MCF 10A (cell line): Measurements from ENCODE around the gene JMJD6. TPM values are rescaled to one million over a fixed set of nuclear protein-coding genes. Genes with fewer than 3 reads are reported as not detected.
"Not testable (repeated sequence)": the region's sequence is repeated elsewhere in the genome, so short reads cannot be mapped to it uniquely, and the experiment has no call there.

Experiments used
- BruUV-seq: library from RNA; stranded (reverse); fragments of 400-500 nt; replicated peaks from 2 replicates; lab custom pipeline; 2021; lab: Mats Ljungman, UMichigan
- CTCF ChIA-PET: fragments of 300-600 bp; sonication (Branson Sonifier 250); formaldehyde crosslinking; extraction: SDS; loops from one replicate; lab custom pipeline; 2021; ENCODE audit warnings: antibody characterized with exemption, inconsistent platforms; lab: Yijun Ruan, JAX
- POLR2A ChIA-PET: fragments of 300-600, 350-650 bp; sonication (Branson Sonifier 250); formaldehyde crosslinking; extraction: SDS; loops from one replicate; lab custom pipeline; 2020; ENCODE audit warnings: antibody characterized with exemption, inconsistent platforms; lab: Yijun Ruan, JAX
- DNase-seq: peaks from one replicate; pipeline ENCODE4 v3.0.0-alpha.2; 2018; ENCODE audit not compliant: unreplicated experiment
- H3K27ac Mint-ChIP-seq: one replicate; pipeline ENCODE4 v1.8.0; 2022; ENCODE audit warnings: mild to moderate bottlenecking, low read depth, mixed read lengths; ENCODE audit not compliant: unreplicated experiment
- H3K27me3 Mint-ChIP-seq: one replicate; pipeline ENCODE4 v1.8.0; 2022; ENCODE audit warnings: mixed read lengths; ENCODE audit not compliant: insufficient read depth, unreplicated experiment
- H3K36me3 Mint-ChIP-seq: one replicate; pipeline ENCODE4 v1.8.0; 2022; ENCODE audit warnings: mild to moderate bottlenecking, moderate library complexity, mixed read lengths; ENCODE audit not compliant: insufficient read depth, unreplicated experiment
- H3K4me1 Mint-ChIP-seq: one replicate; pipeline ENCODE4 v1.8.0; 2022; ENCODE audit warnings: mixed read lengths; ENCODE audit not compliant: insufficient read depth, unreplicated experiment
- H3K4me3 Mint-ChIP-seq: one replicate; pipeline ENCODE4 v1.8.0; 2022; ENCODE audit warnings: mild to moderate bottlenecking, moderate library complexity, mixed read lengths; ENCODE audit not compliant: unreplicated experiment
- H3K9me3 Mint-ChIP-seq: one replicate; pipeline ENCODE4 v1.8.0; 2022; ENCODE audit warnings: mixed read lengths; ENCODE audit not compliant: unreplicated experiment
- intact Hi-C: fragments of 100-400 bp; cut with micrococcal nuclease; formaldehyde crosslinking; loops from 2 replicates; pipeline ENCODE4 v1.14.1; 2022
- total RNA-seq: library from RNA; stranded (reverse); gene quantifications from 2 replicates; pipeline ENCODE4 v1.2.3, GENCODE V29; 2022
- TF ChIP-seq, protein P1 (sequence below): fragments of 200-600 bp; IDR thresholded peaks from one replicate; pipeline ENCODE4 v1.8.0; 2022; ENCODE audit warnings: antibody characterized with exemption, mild to moderate bottlenecking; ENCODE audit not compliant: unreplicated experiment

JMJD6 gene
- total RNA-seq, 1 experiment from 2014 or later = 29.4 TPM

DNA sequence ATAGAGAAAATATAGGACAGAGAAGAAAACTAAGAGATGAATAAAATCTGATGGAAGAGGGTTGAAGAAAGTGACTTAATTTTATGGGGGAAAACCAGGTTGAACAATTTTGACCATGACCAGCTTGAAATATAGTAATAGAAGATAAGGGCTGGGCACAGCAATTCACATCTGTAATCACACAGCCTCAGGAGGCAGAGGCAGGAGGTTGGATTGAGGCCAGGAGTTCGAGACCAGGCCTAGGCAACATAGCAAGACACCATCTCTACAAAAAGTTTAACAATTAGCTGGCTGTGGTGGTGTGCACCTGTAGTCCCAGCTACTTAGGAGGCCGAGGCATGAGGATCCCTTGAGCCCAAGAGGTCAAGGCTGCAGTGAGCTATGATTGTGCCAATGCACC lies 24.3 kb downstream of the JMJD6 start:
- ChIA-PET CTCF (interaction anchor here (0.6 to 1.2 kb wide), 2 partner anchors 11 to 264 kb away, joined by 3 read pairs; no protein-coding TSS in a partner anchor), POLR2A (no interaction called here)
- Mint-ChIP-seq H3K9me3 (no peaks in the 10 kb centered on the region), H3K4me1 (peaks cover 10% of the 10 kb centered on the region), H3K36me3 (no peaks in the 10 kb centered on the region), H3K27me3 (no peaks in the 10 kb centered on the region), H3K4me3 (no peak overlapping the region), H3K27ac (no peak overlapping the region)
- intact Hi-C loops = no loop called here
- DNase-seq = no peak
- TF ChIP-seq, protein P1, sequence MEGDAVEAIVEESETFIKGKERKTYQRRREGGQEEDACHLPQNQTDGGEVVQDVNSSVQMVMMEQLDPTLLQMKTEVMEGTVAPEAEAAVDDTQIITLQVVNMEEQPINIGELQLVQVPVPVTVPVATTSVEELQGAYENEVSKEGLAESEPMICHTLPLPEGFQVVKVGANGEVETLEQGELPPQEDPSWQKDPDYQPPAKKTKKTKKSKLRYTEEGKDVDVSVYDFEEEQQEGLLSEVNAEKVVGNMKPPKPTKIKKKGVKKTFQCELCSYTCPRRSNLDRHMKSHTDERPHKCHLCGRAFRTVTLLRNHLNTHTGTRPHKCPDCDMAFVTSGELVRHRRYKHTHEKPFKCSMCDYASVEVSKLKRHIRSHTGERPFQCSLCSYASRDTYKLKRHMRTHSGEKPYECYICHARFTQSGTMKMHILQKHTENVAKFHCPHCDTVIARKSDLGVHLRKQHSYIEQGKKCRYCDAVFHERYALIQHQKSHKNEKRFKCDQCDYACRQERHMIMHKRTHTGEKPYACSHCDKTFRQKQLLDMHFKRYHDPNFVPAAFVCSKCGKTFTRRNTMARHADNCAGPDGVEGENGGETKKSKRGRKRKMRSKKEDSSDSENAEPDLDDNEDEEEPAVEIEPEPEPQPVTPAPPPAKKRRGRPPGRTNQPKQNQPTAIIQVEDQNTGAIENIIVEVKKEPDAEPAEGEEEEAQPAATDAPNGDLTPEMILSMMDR = no peak
- no TSS peak for BruUV-seq

DNA sequence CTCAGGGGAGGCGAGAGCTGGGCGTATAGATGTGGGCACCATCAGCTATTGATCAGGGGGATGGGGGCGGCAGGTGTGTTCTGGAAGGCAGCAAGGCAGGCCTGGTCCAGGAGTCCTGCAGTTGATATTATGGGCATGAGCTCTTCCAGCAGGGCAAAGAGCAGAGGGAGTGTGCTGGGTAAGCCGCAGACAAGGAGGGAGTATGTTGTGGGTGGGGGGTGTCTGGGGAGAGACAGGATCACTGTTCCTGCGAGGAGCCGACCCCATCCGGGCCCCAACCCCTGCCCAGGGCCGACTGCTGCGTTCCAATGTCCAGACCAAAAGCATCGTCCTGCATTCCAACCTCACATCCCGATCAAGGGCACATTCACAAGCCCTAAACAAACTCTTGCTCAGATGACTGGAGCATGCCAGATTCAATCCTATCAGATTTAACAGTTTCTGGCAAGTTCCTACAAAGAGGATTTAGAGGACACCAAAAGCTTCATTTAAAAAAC lies 24.9 kb downstream of the JMJD6 start:
- ChIA-PET CTCF (interaction anchor here (0.5 to 1.2 kb wide), 3 partner anchors 10 to 264 kb away, joined by 3 read pairs; no protein-coding TSS in a partner anchor), POLR2A (no interaction called here)
- BruUV-seq = no TSS peak
- Mint-ChIP-seq H3K36me3 (no peaks in the 10 kb centered on the region), H3K9me3 (no peaks in the 10 kb centered on the region), H3K4me3 (no peak overlapping the region), H3K27ac (no peak overlapping the region), H3K27me3 (no peaks in the 10 kb centered on the region), H3K4me1 (peaks cover 10% of the 10 kb centered on the region)
- no peak for DNase-seq
- intact Hi-C loops = no loop called here
- TF ChIP-seq, protein P1 = no peak

GRCh38 chr17:76700617-76701470 lies 25.6 kb downstream of the JMJD6 start:
- Mint-ChIP-seq H3K4me1 (peaks cover 10% of the 10 kb centered on the region), H3K36me3 (no peaks in the 10 kb centered on the region), H3K27ac (no peak overlapping the region), H3K9me3 (no peaks in the 10 kb centered on the region), H3K27me3 (no peaks in the 10 kb centered on the region), H3K4me3 (no peak overlapping the region)
- ChIA-PET CTCF (interaction anchor here (0.5 to 1.2 kb wide), 2 partner anchors 10 to 12 kb away, joined by 3 read pairs; no protein-coding TSS in a partner anchor), POLR2A (no interaction called here)
- no TSS peak for BruUV-seq
- DNase-seq = no peak
- TF ChIP-seq, protein P1 = no peak
- intact Hi-C loops = no loop called here

GRCh38 chr17:76700270-76700616 lies 26.2 kb downstream of the JMJD6 start:
- H3K4me3 Mint-ChIP-seq = no peak overlapping the region
- ChIA-PET CTCF (no interaction called here), POLR2A (no interaction called here)

GRCh38 chr17:76698466-76698977 lies 27.9 kb downstream of the JMJD6 start:
- DNase-seq, H3K36me3 Mint-ChIP-seq, H3K4me1 Mint-ChIP-seq, intact Hi-C loops, H3K27me3 Mint-ChIP-seq, H3K9me3 Mint-ChIP-seq, BruUV-seq, H3K4me3 Mint-ChIP-seq, H3K27ac Mint-ChIP-seq, CTCF ChIA-PET: not testable (repeated sequence)
- POLR2A ChIA-PET = interaction anchor here (0.7 kb wide), 1 partner anchor 27 kb away, joined by 4 read pairs; no protein-coding TSS in a partner anchor

More at GRCh38 chr17:76700270-76700616, 26.2 kb downstream of the JMJD6 start:
- intact Hi-C loops = no loop called here
- Mint-ChIP-seq H3K9me3 (no peaks in the 10 kb centered on the region), H3K27ac (no peak overlapping the region), H3K4me1 (peaks cover 10% of the 10 kb centered on the region), H3K36me3 (no peaks in the 10 kb centered on the region), H3K27me3 (no peaks in the 10 kb centered on the region)
- no peak for DNase-seq
- no TSS peak for BruUV-seq
- TF ChIP-seq, protein P1 = no peak
